Fibroblast of pulmonary artery (primary cell): ENCODE measurements around the gene MIA.
"Not testable (repeated sequence)": the region's sequence is repeated elsewhere in the genome, so short reads cannot be mapped to it uniquely, and the experiment has no call there.

Experiments used
- DNase-seq: peaks from one replicate; pipeline ENCODE4 v3.0.0-alpha.2; 2010; ENCODE audit warnings: low read depth
- H3K4me3 ChIP-seq: replicated peaks from 2 replicates; pipeline ENCODE4 v1.5.1; 2011; ENCODE audit warnings: low read depth, mild to moderate bottlenecking, control low read depth, low read length, moderate library complexity
- TF ChIP-seq, protein P1 (sequence below): IDR thresholded peaks from 2 replicates; pipeline ENCODE4 v1.5.1; 2011; ENCODE audit warnings: mild to moderate bottlenecking, control low read depth, low read length, inconsistent platforms; ENCODE audit errors: missing control alignments

MIA gene

DNA sequence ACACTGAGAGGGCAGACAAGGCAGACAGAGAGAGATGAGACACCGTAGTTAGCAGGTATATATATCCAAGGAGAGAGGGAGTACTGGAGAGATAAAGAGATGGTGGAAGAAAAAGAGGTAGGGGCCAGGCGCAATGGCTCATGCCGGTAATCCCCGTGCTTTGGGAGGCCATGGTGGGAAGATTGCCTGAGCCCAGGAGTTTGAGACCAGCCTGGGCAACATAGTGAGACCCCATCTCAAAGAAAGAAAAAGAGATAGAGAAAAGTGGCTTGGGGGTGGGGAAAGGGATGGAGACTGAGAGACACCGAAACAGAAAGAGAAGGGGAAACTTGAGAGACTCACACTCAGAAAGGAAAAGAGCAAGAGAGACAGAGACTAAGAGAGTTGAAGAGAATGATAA lies 5.3 kb downstream of the MIA start:
- H3K4me3 ChIP-seq = no peak overlapping the region
- TF ChIP-seq, protein P1, sequence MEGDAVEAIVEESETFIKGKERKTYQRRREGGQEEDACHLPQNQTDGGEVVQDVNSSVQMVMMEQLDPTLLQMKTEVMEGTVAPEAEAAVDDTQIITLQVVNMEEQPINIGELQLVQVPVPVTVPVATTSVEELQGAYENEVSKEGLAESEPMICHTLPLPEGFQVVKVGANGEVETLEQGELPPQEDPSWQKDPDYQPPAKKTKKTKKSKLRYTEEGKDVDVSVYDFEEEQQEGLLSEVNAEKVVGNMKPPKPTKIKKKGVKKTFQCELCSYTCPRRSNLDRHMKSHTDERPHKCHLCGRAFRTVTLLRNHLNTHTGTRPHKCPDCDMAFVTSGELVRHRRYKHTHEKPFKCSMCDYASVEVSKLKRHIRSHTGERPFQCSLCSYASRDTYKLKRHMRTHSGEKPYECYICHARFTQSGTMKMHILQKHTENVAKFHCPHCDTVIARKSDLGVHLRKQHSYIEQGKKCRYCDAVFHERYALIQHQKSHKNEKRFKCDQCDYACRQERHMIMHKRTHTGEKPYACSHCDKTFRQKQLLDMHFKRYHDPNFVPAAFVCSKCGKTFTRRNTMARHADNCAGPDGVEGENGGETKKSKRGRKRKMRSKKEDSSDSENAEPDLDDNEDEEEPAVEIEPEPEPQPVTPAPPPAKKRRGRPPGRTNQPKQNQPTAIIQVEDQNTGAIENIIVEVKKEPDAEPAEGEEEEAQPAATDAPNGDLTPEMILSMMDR = no peak
- DNase-seq = no peak

DNA sequence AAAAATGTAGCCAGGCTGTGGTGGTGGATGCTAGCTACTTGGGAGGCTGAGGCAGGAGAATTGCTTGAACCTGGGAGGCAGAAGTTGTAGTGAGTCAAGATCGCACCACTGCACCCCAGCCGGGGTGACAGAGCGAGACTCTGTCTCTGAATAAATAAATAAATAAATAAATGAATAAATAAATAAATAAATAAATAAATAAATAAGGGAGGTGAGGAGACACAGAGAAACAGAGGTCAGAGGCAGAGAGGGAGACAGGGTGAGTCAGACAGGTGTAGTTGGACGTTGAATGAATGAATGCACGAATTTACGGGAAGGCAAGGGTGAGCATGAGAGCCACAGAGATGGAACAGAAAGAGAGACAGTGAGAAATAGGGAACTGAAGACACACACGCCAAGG lies 5.8 kb downstream of the MIA start:
- H3K4me3 ChIP-seq = no peak overlapping the region
- DNase-seq = no peak
- TF ChIP-seq, protein P1 = no peak

DNA sequence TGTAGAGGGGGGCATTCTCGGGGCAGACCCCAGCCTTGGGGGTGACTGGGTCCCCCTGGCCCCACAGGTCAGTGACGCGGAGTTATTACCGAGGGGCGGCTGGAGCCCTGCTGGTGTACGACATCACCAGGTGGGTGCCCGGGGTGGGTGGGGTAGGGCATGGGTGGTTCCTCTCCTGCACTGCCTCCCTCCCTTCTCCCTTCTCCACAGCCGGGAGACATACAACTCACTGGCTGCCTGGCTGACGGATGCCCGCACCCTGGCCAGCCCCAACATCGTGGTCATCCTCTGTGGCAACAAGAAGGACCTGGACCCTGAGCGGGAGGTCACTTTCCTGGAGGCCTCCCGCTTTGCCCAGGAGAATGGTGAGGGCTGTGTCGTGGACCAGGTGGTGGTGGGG lies 8.4 kb downstream of the MIA start:
- DNase-seq = no peak
- TF ChIP-seq, protein P1 = no peak
- H3K4me3 ChIP-seq = no peak overlapping the region

DNA sequence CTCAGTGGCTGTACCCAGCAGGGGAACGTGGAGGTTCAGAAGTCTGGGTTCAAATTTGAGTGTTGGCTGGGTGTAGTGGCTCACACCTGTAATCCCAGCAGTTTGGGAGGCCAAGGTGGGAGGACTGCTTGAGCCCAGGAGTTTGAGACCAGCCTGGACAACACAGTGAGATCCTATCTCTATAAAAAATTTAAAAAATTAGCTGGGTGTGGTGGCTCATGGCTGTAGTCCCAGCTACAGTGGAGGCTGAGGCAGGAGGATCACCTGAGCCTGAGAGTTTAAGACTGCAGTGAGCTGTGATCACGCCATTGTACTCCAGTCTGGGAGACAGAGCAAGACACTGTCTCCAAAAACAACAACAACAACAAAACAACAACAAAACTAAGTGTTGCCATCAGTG lies 8.8 kb downstream of the MIA start:
- H3K4me3 ChIP-seq, DNase-seq: not testable (repeated sequence)

DNA sequence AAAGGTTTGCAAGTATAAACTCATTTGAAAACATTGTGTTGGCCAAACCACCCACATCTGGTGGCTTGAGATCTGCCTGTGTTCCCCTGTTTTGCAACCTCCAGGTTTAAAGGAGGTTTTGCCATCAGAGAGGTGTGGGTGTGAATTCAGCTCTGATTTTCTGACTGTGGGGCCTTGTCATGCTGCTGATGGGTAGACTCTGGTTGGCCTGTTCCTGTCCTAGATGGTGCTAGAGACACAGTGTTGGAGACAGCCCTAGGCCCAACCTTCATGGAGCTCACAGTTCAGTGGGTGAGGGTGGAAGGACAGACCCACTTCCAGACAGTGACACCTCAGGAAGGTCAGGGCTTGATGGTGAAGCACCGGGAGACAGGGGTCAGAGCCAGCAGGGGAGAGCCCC lies 10.2 kb downstream of the MIA start:
- TF ChIP-seq, protein P1 = no peak
- DNase-seq = no peak
- H3K4me3 ChIP-seq = no peak overlapping the region

DNA sequence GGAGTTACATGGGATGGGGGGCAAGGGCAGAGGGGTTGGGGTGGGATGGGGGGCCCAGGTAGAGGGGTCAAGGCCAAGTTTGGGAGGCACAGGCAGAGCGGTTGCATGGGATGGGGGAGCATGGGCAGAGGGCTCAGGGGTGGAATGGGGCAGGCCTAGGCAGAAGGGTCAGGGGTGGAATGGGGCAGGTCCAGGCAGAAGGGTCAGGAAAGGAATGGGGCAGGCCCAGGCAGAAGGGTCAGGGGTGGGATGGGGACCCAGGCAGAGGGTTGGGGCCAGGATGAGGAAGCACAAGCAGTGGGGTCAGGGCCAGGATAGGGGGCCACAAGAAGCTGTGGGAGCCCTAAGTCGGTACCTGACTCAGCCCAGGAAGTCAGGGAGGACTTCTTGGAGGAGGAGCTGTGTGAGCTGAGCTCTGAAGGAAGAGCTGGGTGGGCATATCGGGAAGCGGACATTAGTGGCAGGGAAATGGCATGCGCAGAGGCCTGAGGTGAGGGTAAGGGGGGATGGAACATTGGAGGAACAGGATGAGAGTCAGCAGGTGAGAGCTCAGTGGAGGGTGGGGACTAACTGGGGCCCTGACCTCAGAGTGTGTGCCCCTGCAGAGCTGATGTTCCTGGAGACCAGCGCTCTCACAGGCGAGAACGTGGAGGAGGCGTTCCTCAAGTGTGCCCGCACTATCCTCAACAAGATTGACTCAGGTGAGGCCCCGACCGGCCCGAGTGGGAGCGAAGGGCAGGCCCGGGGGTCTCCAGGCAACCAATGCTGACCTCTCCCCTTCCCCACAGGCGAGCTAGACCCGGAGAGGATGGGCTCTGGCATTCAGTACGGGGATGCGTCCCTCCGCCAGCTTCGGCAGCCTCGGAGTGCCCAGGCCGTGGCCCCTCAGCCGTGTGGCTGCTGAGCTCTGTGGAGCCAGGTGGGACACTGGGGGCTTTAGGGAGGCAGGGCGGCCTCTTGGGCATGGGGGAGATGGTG lies 11.0 kb downstream of the MIA start:
- TF ChIP-seq, protein P1 = no peak
- DNase-seq = no peak
- no peak overlapping the region for H3K4me3 ChIP-seq

DNA sequence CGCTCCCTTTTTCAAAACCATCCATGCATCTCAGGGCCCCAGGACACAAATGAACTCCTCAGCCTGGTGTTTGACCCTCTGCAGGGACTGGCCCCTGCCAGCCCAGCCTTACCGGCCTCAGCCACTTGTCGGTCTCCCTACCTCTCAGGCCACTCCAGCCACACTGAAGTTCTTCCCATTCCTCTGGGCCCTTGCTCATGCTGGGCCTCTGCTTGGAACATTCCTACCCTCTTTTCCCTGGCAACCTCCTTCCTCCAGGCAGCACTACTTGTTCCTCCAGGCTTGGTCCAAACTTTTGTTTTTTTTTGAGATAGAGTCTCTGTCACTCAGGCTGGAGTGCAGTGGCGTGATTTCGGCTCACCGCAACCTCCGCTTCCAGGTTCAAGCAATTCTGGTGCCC lies 16.0 kb downstream of the MIA start:
- TF ChIP-seq, protein P1 = no peak
- H3K4me3 ChIP-seq = no peak overlapping the region
- DNase-seq = no peak
